GM12878 (cell line): Measurements from ENCODE around the gene CRTAP. TPM values are rescaled to one million over a fixed set of nuclear protein-coding genes. Genes with fewer than 3 reads are reported as not detected.
"Not testable (repeated sequence)": the region's sequence is repeated elsewhere in the genome, so short reads cannot be mapped to it uniquely, and the experiment has no call there.

Experiments
- ATAC-seq: fragments of 200-7000 bp; cut with Tn5 transposase; 3 replicates; pipeline ENCODE4 v1.9.1; 2020; ENCODE audit warnings: mild to moderate bottlenecking, moderate library complexity
- BruUV-seq: library from RNA; stranded (reverse); fragments of 400-500 nt; replicated peaks from 2 replicates; lab custom pipeline; 2021; lab: Mats Ljungman, UMichigan
- CTCF ChIA-PET: fragments of 300-600 bp; sonication (Branson Sonifier 250); formaldehyde crosslinking; extraction: SDS; loops from one replicate; lab custom pipeline; 2021; ENCODE audit warnings: inconsistent platforms; lab: Yijun Ruan, JAX
- POLR2A ChIA-PET: fragments of 350-600 bp; formaldehyde crosslinking; extraction: SDS; loops from one replicate; lab custom pipeline; 2021; ENCODE audit warnings: inconsistent platforms; lab: Charles Lee
- RAD21 ChIA-PET: fragments of 300-600 bp; sonication (Branson Sonifier 250); formaldehyde crosslinking; loops from one replicate; lab custom pipeline; 2023; ENCODE audit warnings: antibody characterized with exemption; ENCODE audit not compliant: unreplicated experiment; lab: Charles Lee
- SMC1A ChIA-PET: fragments of 300-600 bp; sonication (Branson Sonifier 250); formaldehyde crosslinking; loops from one replicate; lab custom pipeline; 2023; ENCODE audit not compliant: unreplicated experiment, uncharacterized antibody; lab: Charles Lee
- DNase-seq: peaks from one replicate; pipeline ENCODE4 v3.0.0-alpha.2; 2011; ENCODE audit warnings: low read depth, low spot score
- FAIRE-seq: peaks from 3 replicates; lab custom pipeline; 2011; peaks lifted over from hg19 to GRCh38; lab: Jason Lieb, UNC
- H2AFZ ChIP-seq: 2 replicates; pipeline ENCODE4 v1.6.0; 2011; ENCODE audit warnings: low read depth, low read length, control low read depth; ENCODE audit not compliant: control insufficient read depth
- H3K27ac ChIP-seq: 2 replicates; pipeline ENCODE4 v1.5.1; 2011; ENCODE audit warnings: control low read depth; ENCODE audit not compliant: control insufficient read depth, insufficient read depth
- H3K27me3 ChIP-seq, 2 experiments: replicated peaks in 1 of 2; 2 replicates each; pipeline versions ENCODE4 v1.6.0 to v1.6.1; 2011; ENCODE audit warnings: low read length in 1 of 2; ENCODE audit not compliant: control insufficient read depth in 2 of 2, insufficient read depth in 2 of 2
- H3K36me3 ChIP-seq, 2 experiments: 2 replicates each; pipeline ENCODE4 v1.5.1; 2011; ENCODE audit warnings: low read length in 1 of 2; ENCODE audit not compliant: control insufficient read depth in 2 of 2, insufficient read depth in 2 of 2
- H3K4me1 ChIP-seq: 2 replicates; pipeline ENCODE4 v1.6.1; 2011; ENCODE audit warnings: mild to moderate bottlenecking, low read length, moderate library complexity, mixed read lengths; ENCODE audit not compliant: control insufficient read depth, insufficient read depth
- H3K4me2 ChIP-seq: 2 replicates; pipeline ENCODE4 v1.6.0; 2011; ENCODE audit warnings: control low read depth; ENCODE audit not compliant: control insufficient read depth, insufficient read depth
- H3K4me3 ChIP-seq: fragments of 200-600 bp; sonication (generic); 2 replicates; pipeline ENCODE4 v1.5.1; 2016
- H3K79me2 ChIP-seq: 2 replicates; pipeline ENCODE4 v1.6.0; 2011; ENCODE audit warnings: low read length; ENCODE audit not compliant: control insufficient read depth, insufficient read depth
- H3K9ac ChIP-seq: 2 replicates; pipeline ENCODE4 v1.8.0; 2011; ENCODE audit warnings: low read length, control low read depth, mixed read lengths; ENCODE audit not compliant: control insufficient read depth, insufficient read depth
- H3K9me3 ChIP-seq: replicated peaks from 3 replicates; pipeline ENCODE4 v1.5.1; 2011; ENCODE audit warnings: mild to moderate bottlenecking, low read length; ENCODE audit not compliant: control insufficient read depth, insufficient read depth
- H4K20me1 ChIP-seq: 2 replicates; pipeline ENCODE4 v1.6.0; 2011; ENCODE audit not compliant: control insufficient read depth, insufficient read depth
- E2F8 ChIP-seq: fragments of 450-650 bp; IDR thresholded peaks from 2 replicates; pipeline ENCODE4 v1.6.1; 2018; ENCODE audit warnings: mild to moderate bottlenecking, low read depth, moderate library complexity; ENCODE audit not compliant: partially characterized antibody
- E4F1 ChIP-seq: fragments of 450-650 bp; IDR thresholded peaks from 2 replicates; pipeline ENCODE4 v1.6.1; 2018; ENCODE audit warnings: borderline replicate concordance, mild to moderate bottlenecking; ENCODE audit not compliant: partially characterized antibody
- EED ChIP-seq: sonication (generic); IDR thresholded peaks from 2 replicates; pipeline ENCODE4 v1.6.1; 2016; ENCODE audit warnings: antibody characterized with exemption, low read depth
- NFYA ChIP-seq: IDR thresholded peaks from 2 replicates; pipeline ENCODE4 v1.6.1; 2011; ENCODE audit warnings: low read depth, mild to moderate bottlenecking, low read length, improper control_type of control experiment, borderline replicate concordance
- POLR2A ChIP-seq: IDR thresholded peaks from 2 replicates; pipeline ENCODE4 v1.6.1; 2011; ENCODE audit warnings: low read depth, mild to moderate bottlenecking, low read length
- SMC3 ChIP-seq: IDR thresholded peaks from 2 replicates; pipeline ENCODE4 v1.6.1; 2011; ENCODE audit warnings: low read length, improper control_type of control experiment, borderline replicate concordance
- TCF3 ChIP-seq: IDR thresholded peaks from 2 replicates; pipeline ENCODE4 v1.6.1; 2012; ENCODE audit warnings: low read depth, mild to moderate bottlenecking, low read length, borderline replicate concordance; ENCODE audit not compliant: insufficient read depth
- WGBS: methylation state at CpG from one replicate; pipeline ENCODE4 v1.1.6; 2016; ENCODE audit warnings: low lambda C conversion rate; ENCODE audit not compliant: insufficient replicate concordance, insufficient coverage; ENCODE audit errors: missing lambda C conversion rate; 5-methylcytosine and 5-hydroxymethylcytosine counted together
- in situ Hi-C: fragments of 300-500 bp; cut with MboI; formaldehyde crosslinking; loops from 9 replicates; pipeline ENCODE4 v1.14.3; 2018; ENCODE audit warnings: mixed read lengths
- intact Hi-C: fragments of 100-400 bp; cut with micrococcal nuclease; formaldehyde crosslinking; loops from one replicate; pipeline ENCODE4 v1.14.2; 2022; ENCODE audit not compliant: unreplicated experiment
- polyA plus RNA-seq, 11 experiments: library from polyadenylated mRNA; depleted of rRNA in 4 of 11; unstranded in 6 of 11; stranded (reverse) in 5 of 11; fragments of >200 nt; fragmentation: Nextera tagmentation in 4 of 11; fragmentation: Illumina TruSeq in 1 of 11; extraction: Ambion mirVana in 4 of 11; extraction: Trizol in 1 of 11; gene quantifications; 1 replicate in 1 of 11; 2 replicates in 10 of 11; pipeline versions ENCODE4 v1.2.1 to v1.2.3, GENCODE V29; 2011 to 2016; ENCODE audit warnings: inconsistent platforms in 2 of 11, missing spikeins in 2 of 11, low read depth in 1 of 11
- total RNA-seq, 4 experiments: library from RNA; depleted of rRNA in 3 of 4; stranded (reverse); fragments of >200 nt in 3 of 4; fragmentation: Illumina TruSeq in 1 of 4; extraction: Trizol in 1 of 4; gene quantifications; 2 replicates each; pipeline versions ENCODE4 v1.2.1 to v1.2.3, GENCODE V29; 2013 to 2021

The CRTAP gene
- total and polyA plus RNA-seq, 10 of the 15 experiments (the other 5 are each of a cell fraction or from before 2014, with no cell fraction given): 6.0 to 42.3 (median 23.3) TPM

DNA sequence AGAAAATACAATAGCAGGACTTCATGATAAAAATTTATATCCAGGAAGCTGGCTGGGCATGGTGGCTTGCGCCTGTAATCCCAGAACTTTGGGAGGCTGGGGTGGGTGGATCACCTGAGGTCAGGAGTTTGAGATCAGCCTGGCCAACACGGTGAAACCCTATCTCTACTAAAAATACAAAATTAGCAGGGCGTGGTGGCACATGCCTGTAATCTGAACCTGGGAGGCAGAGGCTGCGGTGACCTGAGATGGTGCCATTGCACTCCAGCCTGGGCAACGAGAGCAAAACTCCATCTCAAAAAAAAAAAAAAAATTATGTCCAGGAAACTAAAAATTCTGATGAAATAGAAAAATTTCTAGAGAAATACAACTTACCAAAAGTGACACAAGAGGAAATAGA, 48.8 kb downstream of the CRTAP start:
- H4K20me1 ChIP-seq, FAIRE-seq, in situ Hi-C loops, H3K27me3 ChIP-seq, H3K36me3 ChIP-seq, H3K9ac ChIP-seq, H3K27ac ChIP-seq, DNase-seq, H3K9me3 ChIP-seq, H3K4me1 ChIP-seq, POLR2A ChIA-PET, RAD21 ChIA-PET, BruUV-seq, H3K79me2 ChIP-seq, H3K4me3 ChIP-seq, H3K4me2 ChIP-seq, ATAC-seq, intact Hi-C loops, H2AFZ ChIP-seq: not testable (repeated sequence)
- WGBS: 31% methylated on average over 5 of the region's 5 CpGs
- SMC1A ChIA-PET: interaction anchor here (1.0 kb wide), 1 partner anchor 10 kb away, joined by 3 read pairs; no protein-coding TSS in a partner anchor
- CTCF ChIA-PET: interaction anchor here (1.5 kb wide), 1 partner anchor 18 kb away, joined by 5 read pairs; no protein-coding TSS in a partner anchor

DNA sequence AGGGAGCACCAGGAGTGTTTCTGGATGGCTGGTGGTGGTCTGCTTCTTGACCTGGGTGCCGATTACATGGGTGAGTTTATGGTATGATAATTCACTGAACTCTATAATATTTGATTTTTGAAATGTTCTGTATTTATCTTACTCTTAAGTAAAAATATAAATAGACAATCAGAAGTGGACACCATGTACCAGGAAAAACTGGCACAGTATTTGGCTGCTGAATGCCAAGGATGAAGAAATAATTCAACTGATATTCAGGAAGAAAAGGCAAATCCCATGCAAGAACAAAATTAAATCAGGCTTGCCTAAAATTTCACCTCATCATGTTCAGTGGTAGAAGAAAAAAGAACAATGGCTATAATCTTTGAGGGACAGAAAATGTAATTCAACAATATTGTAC, 51.6 kb downstream of the CRTAP start:
- DNase-seq: no peak
- BruUV-seq: no TSS peak
- Histone ChIP-seq H4K20me1 (no peaks in the 10 kb centered on the region), H3K27ac (no peak overlapping the region), H3K79me2 (no peaks in the 10 kb centered on the region), H3K36me3 (no peaks in the 10 kb centered on the region), H3K4me1 (no peaks in the 10 kb centered on the region), H2AFZ (no peak overlapping the region), H3K27me3 (no peaks in the 10 kb centered on the region), H3K9me3 (no peaks in the 10 kb centered on the region), H3K4me3 (no peak overlapping the region), H3K4me2 (no peak overlapping the region), H3K9ac (no peak overlapping the region)
- no peak for ATAC-seq
- 73% methylated on average over 1 of the region's 1 CpG for whole genome bisulfite sequencing
- no peak for FAIRE-seq
- SMC1A ChIA-PET: no interaction called here
- RAD21 ChIA-PET: interaction anchor here (1.2 kb wide), 1 partner anchor 34 kb away, joined by 3 read pairs; no protein-coding TSS in a partner anchor
- CTCF ChIA-PET: no interaction called here
- in situ Hi-C loops: no loop called here
- intact Hi-C loops: no loop called here
- POLR2A ChIA-PET: no interaction called here
- no peak for TF ChIP-seq NFYA
- TF ChIP-seq E2F8: no peak
- TF ChIP-seq TCF3: no peak
- no peak for TF ChIP-seq E4F1
- TF ChIP-seq POLR2A: no peak
- no peak for TF ChIP-seq SMC3
- no peak for TF ChIP-seq EED
